HUES48 (cell line): ENCODE data around the gene ZBTB7A.

ENCODE experiments used
- H3K27ac ChIP-seq: one replicate; pipeline ENCODE4 v1.7.0; 2013; ENCODE audit warnings: low read depth, low read length, inconsistent platforms
- H3K27me3 ChIP-seq: 2 replicates; pipeline ENCODE4 v1.6.1; 2013; ENCODE audit warnings: mild to moderate bottlenecking, low read length; ENCODE audit not compliant: control insufficient read depth, insufficient read depth
- H3K36me3 ChIP-seq: 2 replicates; pipeline ENCODE4 v1.6.1; 2013; ENCODE audit warnings: low read length; ENCODE audit not compliant: control insufficient read depth, insufficient read depth
- H3K4me1 ChIP-seq: 2 replicates; pipeline ENCODE4 v1.6.1; 2013; ENCODE audit warnings: mild to moderate bottlenecking, low read length; ENCODE audit not compliant: control insufficient read depth, insufficient read depth
- H3K4me3 ChIP-seq: 2 replicates; pipeline ENCODE4 v1.5.1; 2013; ENCODE audit warnings: mild to moderate bottlenecking, low read depth, low read length
- H3K9ac ChIP-seq: 2 replicates; pipeline ENCODE4 v1.6.1; 2013; ENCODE audit warnings: mild to moderate bottlenecking, low read depth, low read length, moderate library complexity
- H3K9me3 ChIP-seq: 2 replicates; pipeline ENCODE4 v1.6.1; 2013; ENCODE audit warnings: low read length; ENCODE audit not compliant: control insufficient read depth, insufficient read depth

Gene ZBTB7A

GRCh38 chr19:4049432-4049831, 17.3 kb downstream of the ZBTB7A start:
- no peak overlapping the region for H3K9ac ChIP-seq
- H3K27ac ChIP-seq: no peak overlapping the region
- H3K36me3 ChIP-seq: peaks cover 50% of the 10 kb centered on the region
- no peaks in the 10 kb centered on the region for H3K27me3 ChIP-seq
- no peak overlapping the region for H3K4me3 ChIP-seq
- H3K4me1 ChIP-seq: no peaks in the 10 kb centered on the region
- no peaks in the 10 kb centered on the region for H3K9me3 ChIP-seq

DNA sequence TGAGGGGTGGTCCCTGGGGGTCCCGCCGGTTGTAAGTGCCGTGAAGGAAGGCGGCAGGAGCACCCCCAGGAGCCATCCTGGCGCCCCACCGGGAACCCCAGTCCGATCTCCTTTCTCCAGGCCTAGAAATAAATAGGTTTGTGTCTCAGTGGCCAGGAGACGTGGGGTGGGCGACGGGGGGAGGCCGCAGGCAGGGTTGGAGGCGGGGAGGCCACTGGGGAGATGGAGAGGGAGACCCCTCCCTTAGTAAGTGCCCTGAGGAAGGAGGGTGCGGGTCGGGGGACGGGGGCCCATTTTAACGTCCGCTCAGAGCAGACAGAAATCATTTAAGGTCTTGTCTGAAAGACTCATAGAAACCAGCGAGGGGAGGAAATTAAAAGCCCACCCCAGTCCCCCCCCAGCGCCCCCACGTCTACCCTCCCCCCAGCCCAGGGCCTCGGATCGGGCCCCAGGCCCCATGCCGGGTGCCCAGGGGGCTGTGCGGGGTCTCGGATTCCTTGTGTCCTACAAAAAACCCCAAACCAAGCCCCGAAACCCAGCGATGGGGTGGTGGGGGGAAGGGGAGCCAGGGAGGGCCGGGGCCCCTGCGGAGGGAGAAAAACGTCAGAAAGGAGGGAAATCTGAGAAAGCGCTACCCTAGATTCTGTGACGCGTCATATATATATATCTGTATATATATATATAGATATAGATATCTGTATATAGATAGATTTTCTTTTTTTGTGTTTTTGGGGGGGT, 19.6 kb downstream of the ZBTB7A start:
- H3K9ac ChIP-seq: no peak overlapping the region
- no peak overlapping the region for H3K27ac ChIP-seq
- H3K4me1 ChIP-seq: no peaks in the 10 kb centered on the region
- no peaks in the 10 kb centered on the region for H3K9me3 ChIP-seq
- H3K4me3 ChIP-seq: no peak overlapping the region
- no peaks in the 10 kb centered on the region for H3K27me3 ChIP-seq
- peaks cover 31% of the 10 kb centered on the region for H3K36me3 ChIP-seq

- Histone ChIP-seq H3K4me1 (no peaks in the 10 kb centered on the region), H3K27ac (no peak overlapping the region), H3K9ac (no peak overlapping the region), H3K4me3 (no peak overlapping the region), H3K36me3 (peaks cover 30% of the 10 kb centered on the region), H3K9me3 (no peaks in the 10 kb centered on the region), H3K27me3 (no peaks in the 10 kb centered on the region)
Observed at GRCh38 chr19:4046362-4046691, 20.4 kb downstream of the ZBTB7A start.

GRCh38 chr19:4045597-4046361, 20.9 kb downstream of the ZBTB7A start:
- H3K36me3 ChIP-seq: peaks cover 27% of the 10 kb centered on the region
- H3K4me1 ChIP-seq: no peaks in the 10 kb centered on the region
- no peaks in the 10 kb centered on the region for H3K27me3 ChIP-seq
- H3K9me3 ChIP-seq: no peaks in the 10 kb centered on the region
- no peak overlapping the region for H3K4me3 ChIP-seq
- no peak overlapping the region for H3K9ac ChIP-seq
- no peak overlapping the region for H3K27ac ChIP-seq

- H3K9me3 ChIP-seq: no peaks in the 10 kb centered on the region
- H3K36me3 ChIP-seq: peaks cover 21% of the 10 kb centered on the region
- H3K9ac ChIP-seq: no peak overlapping the region
Observed at GRCh38 chr19:4044990-4045465, 21.7 kb downstream of the ZBTB7A start.

DNA sequence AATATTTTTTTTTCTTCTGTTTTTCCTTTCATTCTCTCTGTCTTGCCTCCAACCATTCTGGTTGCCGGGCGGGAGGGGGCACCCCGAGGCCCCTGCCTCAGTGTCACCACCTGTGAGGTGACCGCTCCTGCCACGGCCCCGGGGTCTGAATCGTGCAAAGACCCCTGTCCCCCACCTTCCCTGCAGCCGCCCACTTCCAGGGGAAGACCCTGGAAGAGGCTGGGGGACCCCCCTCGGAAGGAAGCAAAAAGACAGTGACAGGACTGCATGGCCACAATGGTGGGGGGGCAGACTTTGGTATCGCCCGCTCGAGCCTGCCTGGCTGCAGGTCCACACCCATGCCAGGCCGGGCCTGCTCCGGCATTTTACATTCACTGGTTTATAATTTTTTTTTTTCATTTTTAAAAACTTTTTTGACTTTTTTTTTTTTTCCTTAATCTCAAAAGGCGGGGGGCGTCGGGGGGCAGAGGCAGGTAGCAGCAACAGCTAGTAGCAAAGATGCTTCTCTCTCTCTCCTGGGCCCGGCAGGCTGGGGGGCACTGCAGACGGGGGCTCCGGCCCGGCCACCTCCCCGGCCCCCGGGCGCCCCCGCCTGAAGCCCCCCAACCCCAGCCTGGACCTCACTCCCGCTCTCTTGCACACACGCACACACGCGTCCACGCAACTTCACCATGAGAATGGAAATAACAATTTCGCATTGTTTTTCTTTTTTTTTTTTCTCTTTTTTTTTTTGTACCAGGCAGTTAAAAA, 22.6 kb downstream of the ZBTB7A start:
- Histone ChIP-seq H3K9me3 (no peaks in the 10 kb centered on the region), H3K36me3 (peaks cover 15% of the 10 kb centered on the region), H3K4me1 (no peaks in the 10 kb centered on the region)

More at GRCh38 chr19:4044990-4045465, 21.7 kb downstream of the ZBTB7A start:
- Histone ChIP-seq H3K27me3 (no peaks in the 10 kb centered on the region), H3K4me1 (no peaks in the 10 kb centered on the region), H3K27ac (no peak overlapping the region), H3K4me3 (no peak overlapping the region)

GRCh38 chr19:4043401-4043800, 23.3 kb downstream of the ZBTB7A start:
- Histone ChIP-seq H3K9ac (no peak overlapping the region), H3K9me3 (no peaks in the 10 kb centered on the region), H3K27ac (no peak overlapping the region), H3K4me1 (no peaks in the 10 kb centered on the region), H3K4me3 (no peak overlapping the region), H3K27me3 (no peaks in the 10 kb centered on the region), H3K36me3 (peaks cover 14% of the 10 kb centered on the region)

More for the DNA sequence above, 22.6 kb downstream of the ZBTB7A start:
- Histone ChIP-seq H3K9ac (no peak overlapping the region), H3K4me3 (no peak overlapping the region), H3K27ac (no peak overlapping the region), H3K27me3 (no peaks in the 10 kb centered on the region)

GRCh38 chr19:4042731-4043082, 24.0 kb downstream of the ZBTB7A start:
- no peak overlapping the region for H3K27ac ChIP-seq
- no peak overlapping the region for H3K9ac ChIP-seq
- H3K36me3 ChIP-seq: 0 out of 2 replicates have a peak, but pooled peaks cover 10% of the 10 kb centered on the region

DNA sequence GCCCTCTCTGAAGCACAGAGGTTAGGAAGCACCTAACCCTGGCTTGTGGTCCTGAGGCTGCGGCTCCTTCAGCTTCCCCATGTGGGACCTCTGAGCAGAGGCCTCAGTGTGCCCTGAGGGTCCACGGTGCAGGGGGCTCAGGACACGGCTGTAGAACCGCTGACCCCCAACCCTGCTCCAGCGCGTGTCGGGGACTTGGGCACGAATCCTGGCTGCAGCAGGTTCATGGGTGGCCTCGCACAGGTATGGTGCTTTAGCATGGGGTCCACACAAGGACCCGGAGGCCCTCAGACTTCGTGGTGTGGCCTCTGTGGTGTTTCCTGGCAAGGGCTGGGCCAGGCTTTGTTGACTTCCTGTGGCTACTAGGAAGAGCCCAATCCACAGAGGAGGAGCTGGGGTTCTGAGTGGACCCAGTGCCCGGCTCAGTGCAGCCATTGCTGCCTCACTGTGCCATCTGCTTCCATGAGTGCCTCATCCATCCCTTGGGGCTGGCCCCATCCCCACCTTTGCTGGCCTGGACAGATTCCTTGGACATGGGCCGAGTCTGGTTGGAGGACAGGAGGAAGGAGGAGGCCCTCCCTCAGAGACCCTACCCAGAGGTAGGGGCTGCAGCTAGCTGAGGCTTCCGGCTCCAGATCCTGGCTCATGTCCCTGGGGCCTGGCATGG, 24.5 kb downstream of the ZBTB7A start:
- no peak overlapping the region for H3K27ac ChIP-seq

More at GRCh38 chr19:4042731-4043082, 24.0 kb downstream of the ZBTB7A start:
- no peaks in the 10 kb centered on the region for H3K4me1 ChIP-seq
- no peaks in the 10 kb centered on the region for H3K9me3 ChIP-seq
- H3K4me3 ChIP-seq: no peak overlapping the region
- H3K27me3 ChIP-seq: no peaks in the 10 kb centered on the region

DNA sequence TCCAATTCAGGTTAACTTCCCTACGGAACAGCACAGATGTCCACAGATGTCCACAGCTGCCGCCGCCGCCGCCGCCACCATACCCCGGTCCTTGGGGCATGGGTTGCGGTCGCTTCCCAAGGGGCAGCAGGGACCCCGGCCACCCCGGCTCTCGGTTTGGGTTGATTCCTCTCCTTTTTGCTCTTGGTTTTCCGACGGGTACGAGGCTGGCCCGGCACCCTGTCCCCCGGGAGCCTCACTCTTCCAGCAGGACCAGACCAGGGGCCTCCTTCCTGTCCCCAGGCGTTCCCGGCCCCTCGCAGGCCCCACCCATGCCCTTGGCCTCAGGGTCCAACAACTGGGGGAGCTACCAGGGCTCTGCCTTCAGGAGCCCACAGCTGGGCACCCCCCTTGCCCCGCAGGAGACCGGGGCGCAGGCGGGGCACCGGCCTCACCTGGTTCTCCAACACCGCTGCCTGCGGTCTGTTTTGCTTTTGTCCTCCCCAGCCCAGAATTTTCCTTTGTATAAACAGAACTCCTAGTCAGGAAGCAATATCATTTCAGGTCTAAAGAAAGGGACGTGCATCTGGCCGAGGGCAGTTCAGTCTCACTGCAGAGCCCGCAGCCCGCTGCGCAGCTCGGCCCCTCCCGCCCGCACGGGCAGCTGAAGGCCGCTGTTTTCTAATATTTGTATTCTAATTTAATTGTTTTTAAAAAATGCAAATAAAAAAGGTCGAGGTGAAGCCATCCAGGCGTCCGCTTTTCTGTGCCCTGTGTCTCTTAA, 27.9 kb downstream of the ZBTB7A start:
- Histone ChIP-seq H3K9me3 (no peaks in the 10 kb centered on the region), H3K36me3 (peaks cover 29% of the 10 kb centered on the region), H3K27ac (no peak overlapping the region), H3K9ac (no peak overlapping the region), H3K4me1 (no peaks in the 10 kb centered on the region), H3K4me3 (no peak overlapping the region), H3K27me3 (no peaks in the 10 kb centered on the region)

More for the DNA sequence above, 24.5 kb downstream of the ZBTB7A start:
- no peak overlapping the region for H3K9ac ChIP-seq
- peaks cover 16% of the 10 kb centered on the region; the same call in 1 of the 2 replicates for H3K36me3 ChIP-seq
- no peaks in the 10 kb centered on the region for H3K27me3 ChIP-seq
- no peak overlapping the region for H3K4me3 ChIP-seq
- H3K9me3 ChIP-seq: no peaks in the 10 kb centered on the region
- H3K4me1 ChIP-seq: no peaks in the 10 kb centered on the region
